Neuronal stem cell (in vitro differentiated cells): Measurements from ENCODE around the gene UGT1A7.

ENCODE experiments used
- DNase-seq: peaks from one replicate; pipeline ENCODE4 v3.0.0-alpha.2; 2013; ENCODE audit warnings: low spot score
- H2AFZ ChIP-seq: one replicate; pipeline ENCODE4 v1.6.1; 2013; ENCODE audit warnings: mild to moderate bottlenecking, low read length, inconsistent platforms
- H2AK5ac ChIP-seq: 2 replicates; pipeline ENCODE4 v1.6.1; 2013; ENCODE audit warnings: low read depth, mild to moderate bottlenecking, inconsistent platforms, low read length, moderate library complexity, mixed read lengths
- H2BK120ac ChIP-seq: 2 replicates; pipeline ENCODE4 v1.6.1; 2013; ENCODE audit warnings: low read depth, mild to moderate bottlenecking, inconsistent platforms, low read length, moderate library complexity, mixed read lengths
- H2BK12ac ChIP-seq: one replicate; pipeline ENCODE4 v1.6.1; 2013; ENCODE audit warnings: low read length, inconsistent platforms
- H2BK15ac ChIP-seq: 2 replicates; pipeline ENCODE4 v1.6.1; 2013; ENCODE audit warnings: mild to moderate bottlenecking, low read length, inconsistent platforms, mixed read lengths
- H2BK5ac ChIP-seq: one replicate; pipeline ENCODE4 v1.6.1; 2013; ENCODE audit warnings: inconsistent platforms, mild to moderate bottlenecking, low read length, moderate library complexity
- H3K14ac ChIP-seq: one replicate; pipeline ENCODE4 v1.6.1; 2013; ENCODE audit warnings: low read length, inconsistent platforms
- H3K18ac ChIP-seq: 2 replicates; pipeline ENCODE4 v1.6.1; 2013; ENCODE audit warnings: low read length, inconsistent platforms
- H3K23ac ChIP-seq: 2 replicates; pipeline ENCODE4 v1.6.1; 2013; ENCODE audit warnings: low read depth, mild to moderate bottlenecking, mixed read lengths, low read length, inconsistent platforms; ENCODE audit not compliant: poor library complexity
- H3K27ac ChIP-seq: replicated peaks from 3 replicates; pipeline ENCODE4 v1.5.1; 2013; ENCODE audit warnings: low read length, inconsistent platforms
- H3K27me3 ChIP-seq, 3 experiments: 2 replicates each; pipeline ENCODE4 v1.6.1; 2013; ENCODE audit warnings: low read length in 3 of 3, mild to moderate bottlenecking in 2 of 3, inconsistent platforms in 1 of 3, low read depth in 1 of 3, mixed read lengths in 1 of 3, moderate library complexity in 1 of 3; ENCODE audit not compliant: control insufficient read depth in 3 of 3, insufficient read depth in 3 of 3
- H3K36me3 ChIP-seq, 2 donors: replicated peaks in 1 of 2; 2 replicates each; pipeline ENCODE4 v1.6.1; 2013; ENCODE audit warnings: low read length in 2 of 2; ENCODE audit not compliant: control insufficient read depth in 2 of 2, insufficient read depth in 2 of 2
- H3K4ac ChIP-seq: 2 replicates; pipeline ENCODE4 v1.6.1; 2013; ENCODE audit warnings: inconsistent platforms, mild to moderate bottlenecking, low read length, moderate library complexity
- H3K4me1 ChIP-seq, 2 donors: 1 replicate in 1 of 2; 2 replicates in 1 of 2; pipeline ENCODE4 v1.6.1; 2013; ENCODE audit warnings: low read length in 2 of 2, low read depth in 1 of 2; ENCODE audit not compliant: control insufficient read depth in 2 of 2, insufficient read depth in 1 of 2
- H3K4me2 ChIP-seq: one replicate; pipeline ENCODE4 v1.6.1; 2013; ENCODE audit warnings: mild to moderate bottlenecking, low read length, inconsistent platforms; ENCODE audit not compliant: insufficient read depth, poor library complexity, severe bottlenecking
- H3K4me3 ChIP-seq, 2 donors: 2 replicates each; pipeline ENCODE4 v1.5.1; 2013; ENCODE audit warnings: low read length in 2 of 2, mild to moderate bottlenecking in 2 of 2, inconsistent platforms in 1 of 2, moderate library complexity in 1 of 2
- H3K79me1 ChIP-seq: one replicate; pipeline ENCODE4 v1.6.1; 2013; ENCODE audit warnings: low read depth, mild to moderate bottlenecking, inconsistent platforms, low read length, moderate library complexity
- H3K9ac ChIP-seq: one replicate; pipeline ENCODE4 v1.6.1; 2013; ENCODE audit warnings: mild to moderate bottlenecking, low read depth, low read length, inconsistent platforms; ENCODE audit not compliant: poor library complexity
- H3K9me3 ChIP-seq, 2 donors: replicated peaks in 1 of 2; 2 replicates each; pipeline versions ENCODE3 to v1.6.1; 2013; ENCODE audit warnings: low read length in 2 of 2, mild to moderate bottlenecking in 2 of 2, inconsistent platforms in 1 of 2, low read depth in 1 of 2, mixed read lengths in 1 of 2, moderate library complexity in 1 of 2; ENCODE audit not compliant: control insufficient read depth in 2 of 2, insufficient read depth in 1 of 2
- H4K8ac ChIP-seq: one replicate; pipeline ENCODE4 v1.6.1; 2013; ENCODE audit warnings: low read depth, mild to moderate bottlenecking, inconsistent platforms, low read length, moderate library complexity
- H4K91ac ChIP-seq: one replicate; pipeline ENCODE4 v1.6.1; 2013; ENCODE audit warnings: low read length, low read depth, mild to moderate bottlenecking, inconsistent platforms; ENCODE audit not compliant: poor library complexity
- WGBS, 2 donors: extraction: QIAGEN DNeasy Blood & Tissue Kit; methylation state at CpG; one replicate each; pipeline ENCODE4 v1.1.7; 2013; ENCODE audit warnings: missing lambda C conversion rate in 2 of 2, mixed read lengths in 1 of 2; ENCODE audit not compliant: insufficient read length in 2 of 2, insufficient replicate concordance in 1 of 2; ENCODE audit errors: extremely low coverage in 2 of 2; 5-methylcytosine and 5-hydroxymethylcytosine counted together

Gene UGT1A7

DNA sequence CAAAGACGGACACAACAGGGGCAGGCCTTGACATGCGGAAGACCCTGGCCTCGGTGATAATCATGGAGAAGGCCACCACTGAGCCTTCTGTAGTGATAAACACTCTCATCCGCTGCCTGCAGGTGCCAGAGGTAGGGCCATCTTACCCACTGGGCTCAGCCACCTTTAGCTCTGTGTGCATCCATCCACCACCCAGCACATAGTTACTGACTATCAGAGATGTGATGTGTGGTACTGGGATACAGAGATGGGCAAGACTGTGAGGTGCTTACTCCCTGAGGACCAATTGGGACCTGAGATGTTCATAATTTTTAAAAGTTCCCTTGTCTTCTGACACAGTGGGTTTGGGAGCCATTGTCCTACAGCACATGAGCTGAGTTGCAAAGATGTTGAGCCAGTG, 98.0 kb downstream of the UGT1A7 start:
- no peak overlapping the region for H2BK12ac ChIP-seq
- peaks cover 0 to 2% (median 0%) of the 10 kb centered on the region in 3 experiments for H3K27me3 ChIP-seq
- peak overlapping the region in 1 of 2 donors; percentile 62 for H3K4me3 ChIP-seq
- H4K8ac ChIP-seq = no peak overlapping the region
- no peak overlapping the region for H4K91ac ChIP-seq
- no peak overlapping the region for H2AK5ac ChIP-seq
- no peak overlapping the region for H2BK5ac ChIP-seq
- H3K79me1 ChIP-seq = no peaks in the 10 kb centered on the region
- no peak overlapping the region for H2BK120ac ChIP-seq
- H3K4ac ChIP-seq = no peak overlapping the region
- no peak overlapping the region for H2AFZ ChIP-seq
- peaks cover 4 to 6% of the 10 kb centered on the region in 2 donors for H3K9me3 ChIP-seq
- H3K23ac ChIP-seq = no peak overlapping the region
- no peak overlapping the region for H2BK15ac ChIP-seq
- H3K36me3 ChIP-seq = no peaks in the 10 kb centered on the region
- H3K9ac ChIP-seq = peak overlapping the region; percentile 55
- H3K18ac ChIP-seq = no peak overlapping the region
- H3K27ac ChIP-seq = no peak overlapping the region
- no peak overlapping the region for H3K4me2 ChIP-seq
- no peak for DNase-seq
- no peaks in the 10 kb centered on the region for H3K4me1 ChIP-seq
- H3K14ac ChIP-seq = no peak overlapping the region
- WGBS, 2 donors = no CpG with 5 or more reads among the region's 4 CpGs

DNA sequence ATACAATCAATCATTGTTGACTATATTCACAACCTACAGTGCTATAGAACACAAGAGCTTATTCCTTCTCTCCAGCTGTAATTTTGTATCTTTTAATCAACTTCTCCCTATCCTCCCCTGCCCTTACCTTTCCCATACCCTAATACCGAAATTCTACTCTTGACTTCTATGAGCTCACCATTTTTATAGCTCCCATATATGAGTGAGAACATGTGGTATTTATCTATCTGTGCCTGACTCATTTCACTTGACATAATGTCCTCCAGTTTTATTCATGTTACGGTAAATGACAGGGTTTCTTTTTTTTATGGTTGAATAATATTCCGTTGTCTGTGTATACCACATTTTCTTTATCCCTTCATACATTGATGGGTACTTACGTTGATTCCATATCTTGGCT, 99.1 kb downstream of the UGT1A7 start:
- no peaks in the 10 kb centered on the region for H3K79me1 ChIP-seq
- no peak overlapping the region for H2AK5ac ChIP-seq
- no peak overlapping the region for H4K8ac ChIP-seq
- H3K4ac ChIP-seq = no peak overlapping the region
- no peak overlapping the region for H3K14ac ChIP-seq
- no peaks in the 10 kb centered on the region for H3K4me1 ChIP-seq
- no peak overlapping the region for H4K91ac ChIP-seq
- H3K9ac ChIP-seq = no peak overlapping the region
- no peak overlapping the region for H2BK120ac ChIP-seq
- H3K27ac ChIP-seq = no peak overlapping the region
- H2BK5ac ChIP-seq = no peak overlapping the region
- no peak overlapping the region for H2BK15ac ChIP-seq
- no peak overlapping the region for H3K4me2 ChIP-seq
- H3K36me3 ChIP-seq = no peaks in the 10 kb centered on the region
- DNase-seq = no peak
- H3K9me3 ChIP-seq = peaks cover 4% of the 10 kb centered on the region in 2 donors
- no peak overlapping the region for H2AFZ ChIP-seq
- peaks cover 0 to 2% (median 0%) of the 10 kb centered on the region in 3 experiments for H3K27me3 ChIP-seq
- no peak overlapping the region for H3K23ac ChIP-seq
- WGBS, 2 donors = 100% methylated on average over 1 of the region's 4 CpGs; no CpG with 5 or more reads in 1 of the 2 donors
- H3K18ac ChIP-seq = no peak overlapping the region
- no peak overlapping the region for H2BK12ac ChIP-seq
- H3K4me3 ChIP-seq = no peak overlapping the region

DNA sequence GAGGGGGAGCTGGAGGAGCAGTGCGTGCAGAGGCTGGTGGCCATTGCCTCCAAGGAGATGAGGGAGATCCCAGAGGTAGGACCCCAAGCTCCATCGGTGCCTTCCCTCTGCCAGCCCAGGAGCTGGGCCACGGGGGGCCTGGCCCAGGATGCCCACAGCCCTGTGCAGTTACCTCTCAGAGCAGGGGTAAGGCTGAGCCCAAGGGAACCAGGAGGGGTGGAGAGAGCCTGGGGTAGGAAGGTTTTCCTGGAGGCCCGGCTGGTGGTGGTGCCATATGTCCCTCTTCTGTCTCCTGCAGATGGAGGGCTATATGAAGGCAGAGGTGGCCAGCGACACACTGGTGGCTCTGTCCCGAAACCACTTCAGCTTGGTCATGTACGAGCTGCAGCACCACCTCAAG, 107.9 kb downstream of the UGT1A7 start:
- Histone ChIP-seq H3K27me3 (peaks cover 0 to 2% (median 0%) of the 10 kb centered on the region in 3 experiments), H2BK12ac (no peak overlapping the region), H2BK15ac (no peak overlapping the region), H3K4ac (no peak overlapping the region), H3K79me1 (no peaks in the 10 kb centered on the region), H2AFZ (no peak overlapping the region), H3K27ac (no peak overlapping the region), H2AK5ac (no peak overlapping the region), H3K14ac (no peak overlapping the region), H3K4me3 (no peak overlapping the region), H3K4me2 (no peak overlapping the region), H3K9me3 (peaks cover 0 to 1% of the 10 kb centered on the region in 2 donors), H3K18ac (no peak overlapping the region), H3K4me1 (no peaks in the 10 kb centered on the region), H3K36me3 (no peaks in the 10 kb centered on the region), H2BK5ac (no peak overlapping the region), H4K91ac (no peak overlapping the region), H4K8ac (no peak overlapping the region), H3K9ac (no peak overlapping the region), H2BK120ac (no peak overlapping the region), H3K23ac (no peak overlapping the region)
- no peak for DNase-seq
- no CpG with 5 or more reads among the region's 7 CpGs for WGBS, 2 donors

DNA sequence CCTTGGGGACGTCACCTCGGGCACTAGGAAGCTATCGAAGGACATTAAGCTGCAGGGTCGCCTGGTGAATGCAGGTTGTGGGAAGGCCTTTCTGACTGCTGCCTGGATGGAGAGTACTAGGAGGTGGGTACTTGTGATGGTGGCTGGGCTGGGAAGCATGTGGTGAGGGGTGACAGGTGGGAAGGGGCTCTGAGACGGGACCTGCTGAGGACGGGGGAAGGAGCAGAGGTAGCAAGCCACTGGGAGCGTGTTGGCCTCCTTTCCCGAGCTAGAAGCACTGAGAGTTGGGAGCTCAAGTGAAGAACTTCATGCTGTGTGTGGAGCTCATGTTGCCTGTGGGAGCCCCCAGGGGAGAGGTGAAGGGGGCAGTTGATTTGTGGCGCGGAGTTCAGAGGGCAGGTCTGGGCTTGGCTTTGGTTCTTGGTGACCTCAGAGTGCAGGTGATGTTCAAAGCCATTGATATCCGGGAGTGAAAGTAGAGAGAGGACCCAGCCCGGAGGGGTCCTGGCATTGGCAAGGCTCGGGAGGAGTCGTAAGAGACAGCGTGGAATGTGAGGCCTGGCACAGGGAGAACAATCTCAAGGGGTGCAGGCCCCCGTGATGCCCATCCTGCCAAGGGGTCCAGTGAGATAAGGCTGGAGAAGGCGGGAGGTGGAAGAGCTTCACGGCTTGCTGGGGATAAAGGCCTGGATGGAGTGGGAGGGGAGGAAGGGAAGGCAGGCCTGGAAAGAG, 109.6 kb downstream of the UGT1A7 start:
- no peaks in the 10 kb centered on the region for H3K4me1 ChIP-seq
- no peak for DNase-seq
- H3K27me3 ChIP-seq = peaks cover 0 to 3% (median 0%) of the 10 kb centered on the region in 3 experiments
- H2AK5ac ChIP-seq = no peak overlapping the region
- no peak overlapping the region for H4K8ac ChIP-seq
- H2BK15ac ChIP-seq = peak overlapping the region; percentile 27
- H3K36me3 ChIP-seq = no peaks in the 10 kb centered on the region
- no peak overlapping the region for H3K14ac ChIP-seq
- no peak overlapping the region for H3K4me3 ChIP-seq
- no peak overlapping the region for H3K18ac ChIP-seq
- H3K4ac ChIP-seq = no peak overlapping the region
- no peak overlapping the region for H4K91ac ChIP-seq
- H3K23ac ChIP-seq = no peak overlapping the region
- H2AFZ ChIP-seq = no peak overlapping the region
- H2BK120ac ChIP-seq = no peak overlapping the region
- no peaks in the 10 kb centered on the region for H3K79me1 ChIP-seq
- no peak overlapping the region for H3K4me2 ChIP-seq
- H3K27ac ChIP-seq = no peak overlapping the region
- no peaks in the 10 kb centered on the region for H3K9me3 ChIP-seq
- WGBS, 2 donors = no CpG with 5 or more reads among the region's 18 CpGs
- no peak overlapping the region for H2BK12ac ChIP-seq
- peak overlapping the region; percentile 3 for H3K9ac ChIP-seq
- no peak overlapping the region for H2BK5ac ChIP-seq
